T1000 (cell line): ENCODE data around the gene HOXA3.

Experiments
- DNase-seq: peaks from one replicate; lab custom pipeline; 2025; ENCODE audit warnings: mixed read lengths; lab: John Stamatoyannopoulos, UW

Gene HOXA3

DNA sequence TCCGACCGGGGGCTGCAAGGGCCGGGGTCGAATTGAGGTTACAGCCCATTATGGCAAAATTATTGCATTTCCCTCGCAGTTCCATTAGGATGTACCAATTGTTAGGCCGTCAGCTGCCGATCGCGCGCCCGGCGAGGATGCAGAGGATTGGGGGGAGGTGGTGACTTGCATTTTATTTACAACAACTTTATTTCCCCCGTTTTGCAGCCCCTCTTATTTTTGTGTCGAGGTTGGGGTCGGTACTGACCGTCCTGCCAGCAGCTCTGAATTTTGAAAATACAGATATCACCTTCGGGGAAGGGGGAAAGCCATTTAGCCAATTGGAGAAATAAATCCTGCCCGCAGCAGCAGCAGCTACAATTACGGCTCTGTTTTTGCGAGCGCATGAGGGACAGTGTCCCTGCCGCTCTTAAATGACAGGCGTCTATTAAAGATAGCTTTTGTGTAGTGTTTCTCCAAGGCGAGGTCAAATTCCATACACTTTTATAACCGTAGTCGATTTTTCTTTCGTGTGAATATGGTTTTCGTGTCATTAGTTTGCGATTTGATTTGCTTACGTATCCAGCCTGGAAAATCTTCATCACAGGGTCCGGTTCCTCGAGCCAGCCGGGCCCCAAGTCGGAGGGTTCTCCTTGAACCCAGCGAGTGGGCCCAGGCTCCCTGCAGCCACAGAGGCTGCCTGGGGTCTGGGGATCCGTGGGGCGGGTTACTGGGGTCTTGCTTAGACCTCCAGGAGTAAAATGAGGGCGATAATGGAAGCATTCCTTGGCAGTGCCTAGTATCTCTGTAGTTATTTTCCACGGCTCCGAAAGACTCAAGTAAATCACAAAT, 8.2 kb downstream of the HOXA3 start:
- DNase-seq: no peak

DNA sequence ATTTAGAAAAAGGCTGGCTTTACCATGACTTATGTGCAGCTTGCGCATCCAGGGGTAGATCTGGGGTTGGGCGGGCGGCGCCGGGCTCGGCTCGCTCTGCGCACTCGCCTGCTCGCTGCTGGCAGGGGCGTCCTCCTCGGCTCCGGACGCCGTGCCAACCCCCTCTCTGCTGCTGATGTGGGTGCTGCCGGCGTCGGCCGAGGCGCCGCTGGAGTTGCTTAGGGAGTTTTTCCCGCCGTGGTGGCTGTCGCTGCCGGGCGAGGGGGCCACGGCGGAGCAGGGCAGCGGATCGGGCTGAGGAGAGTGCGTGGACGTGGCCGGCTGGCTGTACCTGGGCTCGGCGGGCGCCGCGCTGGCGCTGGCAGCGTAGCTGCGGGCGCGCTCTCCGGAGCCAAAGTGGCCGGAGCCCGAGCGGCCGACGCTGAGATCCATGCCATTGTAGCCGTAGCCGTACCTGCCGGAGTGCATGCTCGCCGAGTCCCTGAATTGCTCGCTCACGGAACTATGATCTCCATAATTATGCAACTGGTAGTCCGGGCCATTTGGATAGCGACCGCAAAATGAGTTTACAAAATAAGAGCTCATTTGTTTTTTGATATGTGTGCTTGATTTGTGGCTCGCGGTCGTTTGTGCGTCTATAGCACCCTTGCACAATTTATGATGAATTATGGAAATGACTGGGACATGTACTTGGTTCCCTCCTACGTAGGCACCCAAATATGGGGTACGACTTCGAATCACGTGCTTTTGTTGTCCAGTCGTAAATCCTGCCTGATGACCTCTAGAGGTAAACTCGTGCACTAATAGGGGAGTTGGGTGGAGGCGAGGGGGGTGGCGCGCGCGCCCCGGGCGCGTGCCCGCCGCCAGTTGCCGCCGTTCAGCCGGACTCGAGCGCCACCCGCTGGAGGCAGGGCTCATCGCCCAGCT, 9.1 kb downstream of the HOXA3 start, which contains the start of gene HOXA5:
Gene HOXA5 (minus strand): TSS at position 659 of the 927 bp plus-strand sequence. CDS start 74 bp downstream, at position 585.
- peak; percentile 76 for DNase-seq

DNA sequence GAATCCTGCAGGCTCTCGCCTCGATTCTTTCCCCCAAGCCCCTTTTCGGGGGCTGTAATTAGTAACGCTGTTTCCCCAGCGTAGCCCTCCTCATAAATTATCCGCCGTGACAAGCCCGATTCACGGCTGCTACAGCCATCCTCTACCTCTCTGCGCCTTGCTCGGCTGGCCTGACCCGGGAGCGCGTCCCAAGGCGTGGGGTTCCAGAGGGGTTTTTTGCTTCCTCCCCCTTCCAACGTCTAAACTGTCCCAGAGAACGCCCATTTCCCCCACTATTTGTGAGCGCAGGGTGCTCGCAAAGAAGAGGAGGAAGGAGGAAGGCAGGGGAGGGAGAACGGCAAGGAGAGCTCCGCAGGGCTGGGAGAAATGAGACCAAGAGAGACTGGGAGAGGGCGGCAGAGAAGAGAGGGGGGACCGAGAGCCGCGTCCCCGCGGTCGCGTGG, 9.8 kb downstream of the HOXA3 start:
- no peak for DNase-seq

DNA sequence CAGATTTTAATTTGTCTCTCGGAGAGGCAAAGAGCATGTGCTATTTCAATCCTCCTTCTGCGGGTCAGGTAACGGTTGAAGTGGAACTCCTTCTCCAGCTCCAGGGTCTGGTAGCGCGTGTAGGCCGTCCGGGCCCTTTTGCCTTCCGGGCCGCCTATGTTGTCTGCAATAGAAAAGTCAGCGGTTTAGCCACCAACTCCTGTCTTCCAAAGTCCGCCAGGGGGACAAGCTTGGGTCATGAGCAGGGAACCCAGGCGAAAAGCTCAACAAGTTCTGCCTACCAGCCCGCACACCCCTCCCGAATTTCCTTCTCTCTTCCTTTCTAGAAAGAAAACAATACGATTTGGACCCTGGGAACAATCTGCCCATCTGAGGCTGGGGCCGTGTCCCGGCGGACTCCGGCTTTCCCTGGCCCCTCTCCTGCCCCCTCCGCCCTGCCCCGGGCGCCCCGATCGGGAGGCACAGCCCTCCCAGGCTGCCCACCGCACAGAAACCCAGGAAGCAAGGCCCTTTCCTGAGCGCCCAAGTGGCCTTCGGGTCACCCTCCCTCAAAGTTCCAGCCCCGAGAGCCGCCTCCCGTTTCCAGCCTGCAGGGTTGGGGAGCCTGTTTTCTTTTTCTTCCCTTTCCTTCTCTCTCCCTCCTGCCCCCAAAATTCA, 10.3 kb downstream of the HOXA3 start:
- no peak for DNase-seq

DNA sequence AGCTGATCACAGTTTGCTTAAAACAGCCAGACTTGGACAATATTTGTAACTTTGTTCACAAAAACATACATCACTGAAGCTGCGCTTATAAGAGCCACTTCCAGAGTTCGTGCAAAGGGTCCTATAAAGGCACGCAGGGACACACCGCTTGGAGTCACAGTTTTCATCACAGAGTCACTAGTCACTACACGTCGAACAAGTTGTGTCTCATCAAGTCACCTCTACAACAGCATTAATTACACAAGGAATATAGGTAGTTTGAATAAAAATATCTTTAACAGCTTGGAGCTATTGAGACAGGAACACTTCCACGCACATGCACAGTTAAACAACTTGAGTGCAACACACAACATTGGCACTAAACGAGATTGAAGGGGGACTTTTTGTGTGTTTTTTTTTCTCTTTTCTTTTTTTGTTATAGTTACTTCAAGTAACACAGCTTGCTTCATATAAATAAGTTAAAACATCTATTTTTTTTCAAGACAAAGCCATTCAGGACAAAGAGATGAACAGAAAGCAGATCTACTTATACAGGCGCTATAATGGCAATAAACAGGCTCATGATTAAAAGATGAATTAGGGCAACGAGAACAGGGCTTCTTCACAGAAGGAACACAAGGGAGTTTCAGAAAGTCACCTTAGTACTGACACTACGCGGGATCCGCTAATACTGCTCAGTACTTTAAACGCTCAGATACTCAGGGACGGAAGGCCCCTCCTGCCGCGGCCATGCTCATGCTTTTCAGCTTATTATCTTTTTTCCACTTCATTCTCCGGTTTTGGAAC, 11.1 kb downstream of the HOXA3 start:
- no peak for DNase-seq

DNA sequence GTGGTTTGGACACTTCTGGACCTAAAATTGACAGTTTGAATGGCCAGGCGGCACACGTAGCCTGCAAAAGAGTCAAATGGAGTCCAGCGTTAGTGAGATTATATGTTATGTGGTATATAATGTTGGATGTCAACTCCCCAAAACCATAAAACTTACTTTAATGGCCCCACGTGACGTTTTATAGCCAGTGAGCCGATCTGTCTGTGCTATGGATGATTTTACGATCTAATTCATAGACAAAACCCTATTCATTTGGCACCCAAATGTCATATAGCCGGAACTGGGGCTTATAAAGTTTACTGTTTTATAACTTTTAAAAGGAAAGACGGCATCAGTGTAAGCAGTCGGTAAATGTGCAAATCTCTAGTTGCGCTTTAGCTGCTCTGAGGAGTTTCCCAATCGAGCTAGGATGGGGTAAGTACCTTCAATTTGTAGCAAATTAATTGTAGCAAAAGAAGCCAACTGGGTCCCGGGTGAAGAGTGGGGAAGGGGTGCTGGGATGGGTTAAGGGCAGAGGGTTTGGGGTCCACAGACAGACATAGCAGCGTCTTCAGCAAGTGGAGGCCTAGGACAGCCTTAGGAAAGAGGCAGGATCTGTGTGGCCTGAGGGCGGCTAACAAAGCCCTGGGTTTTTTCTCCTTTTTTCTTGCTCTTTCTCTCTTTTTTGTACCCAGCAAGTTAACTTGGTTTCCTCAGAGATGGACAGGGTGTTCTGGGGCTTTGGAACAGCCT, 12.1 kb downstream of the HOXA3 start:
- no peak for DNase-seq

DNA sequence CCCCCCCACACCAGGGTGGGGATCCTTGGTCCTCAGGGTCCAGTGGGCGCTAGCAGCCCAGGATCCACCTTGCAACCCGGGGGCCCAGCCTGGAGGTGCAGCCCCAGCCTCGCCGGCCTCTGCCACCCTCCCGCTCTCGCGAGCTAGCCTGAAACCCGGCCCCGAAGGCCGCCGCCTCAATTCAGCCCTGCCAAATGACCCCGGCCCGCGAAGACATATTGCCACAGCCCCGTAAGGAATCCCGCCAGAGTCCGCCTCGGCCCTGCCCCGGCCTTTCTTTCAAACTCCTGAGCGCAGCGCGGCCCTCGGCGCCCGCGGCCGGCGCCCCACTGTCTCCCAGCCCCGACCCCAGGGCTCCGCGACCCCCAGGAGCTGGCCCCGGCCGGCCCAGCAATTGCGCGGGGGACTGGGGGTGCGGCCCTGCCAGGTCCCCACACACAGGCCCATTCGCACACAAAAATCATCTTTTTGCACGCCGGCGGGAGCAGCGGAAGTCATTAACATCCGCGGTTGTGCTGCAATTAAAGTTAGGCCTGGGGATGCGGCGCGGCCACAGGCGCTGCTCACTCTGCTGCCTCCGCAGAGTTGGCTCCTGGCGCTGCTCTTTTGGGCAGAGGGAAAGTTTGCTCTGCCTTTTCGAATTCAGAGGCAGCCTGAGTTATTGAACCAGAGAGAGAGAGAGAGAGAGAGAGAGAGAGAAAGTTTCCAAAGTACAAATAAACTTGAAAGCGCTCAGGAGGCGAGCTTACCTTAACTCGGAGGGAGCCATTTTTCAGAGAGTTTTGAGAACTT, 12.9 kb downstream of the HOXA3 start:
- DNase-seq: no peak

DNA sequence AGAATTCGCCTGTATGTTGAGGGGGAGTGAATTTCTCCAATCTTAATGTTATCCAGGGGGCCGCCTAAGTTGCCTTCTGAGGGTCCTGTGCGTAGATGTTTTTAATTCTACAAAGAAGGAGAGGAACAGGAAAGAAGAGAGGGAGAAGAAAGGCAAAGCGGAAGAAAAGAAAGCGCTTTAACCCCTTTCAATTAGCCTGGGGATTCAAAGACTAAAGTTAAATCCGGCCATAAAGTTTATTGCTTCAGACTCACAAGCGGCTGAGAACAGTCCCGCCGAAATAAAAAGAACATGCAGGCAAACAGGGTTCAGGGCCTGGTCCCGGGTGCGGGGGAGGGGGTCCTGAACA, 13.4 kb downstream of the HOXA3 start:
- DNase-seq: no peak

DNA sequence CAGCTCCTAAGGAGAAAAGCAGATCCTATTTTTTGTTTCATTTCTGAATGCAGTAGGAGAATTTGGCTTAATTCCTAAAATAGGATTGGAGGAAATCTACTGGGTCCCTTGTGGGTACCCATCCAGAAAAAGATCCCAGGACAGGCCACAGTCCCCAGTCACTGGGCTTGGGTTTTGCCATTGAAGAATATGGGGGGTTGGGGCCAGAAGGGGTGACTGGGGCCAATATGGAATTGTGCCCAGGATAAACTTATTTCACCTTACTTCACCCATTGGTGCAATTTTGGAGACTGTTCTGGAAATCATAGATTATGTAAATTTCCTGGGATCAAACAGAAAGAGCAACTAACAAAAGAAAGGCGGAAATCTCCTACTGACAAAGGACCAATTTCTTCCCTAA, 13.9 kb downstream of the HOXA3 start:
- DNase-seq: no peak

DNA sequence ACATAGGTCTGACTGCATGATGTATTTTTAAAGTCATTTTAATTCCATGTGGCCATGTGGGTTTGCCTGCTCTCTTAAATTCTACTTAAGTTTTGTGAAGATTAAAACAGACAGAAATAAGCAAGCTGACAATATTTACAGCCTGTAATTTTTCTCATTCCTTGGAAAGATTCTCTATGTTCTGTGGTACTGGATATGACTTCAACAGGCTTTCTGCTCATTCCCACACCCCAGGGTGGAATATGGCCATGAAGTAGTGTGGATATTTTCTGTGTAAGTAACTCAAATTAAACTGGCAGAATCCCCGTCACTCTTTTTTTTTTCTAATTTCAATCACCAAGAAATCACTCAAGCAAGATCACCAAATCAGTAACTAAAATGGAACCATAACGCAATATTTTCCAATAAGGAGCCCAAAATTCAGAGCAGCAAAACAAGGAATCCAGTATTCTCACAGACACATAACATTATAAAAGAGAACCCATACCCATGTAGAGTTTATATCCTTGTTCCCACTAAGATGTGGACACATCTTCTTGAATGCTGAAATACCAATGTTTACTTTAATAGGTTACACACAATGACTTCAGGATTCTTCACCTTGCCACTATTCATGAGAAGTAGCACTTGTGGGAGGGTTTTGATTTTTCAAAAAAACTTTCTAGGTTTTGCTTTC, 14.6 kb downstream of the HOXA3 start:
- no peak for DNase-seq

DNA sequence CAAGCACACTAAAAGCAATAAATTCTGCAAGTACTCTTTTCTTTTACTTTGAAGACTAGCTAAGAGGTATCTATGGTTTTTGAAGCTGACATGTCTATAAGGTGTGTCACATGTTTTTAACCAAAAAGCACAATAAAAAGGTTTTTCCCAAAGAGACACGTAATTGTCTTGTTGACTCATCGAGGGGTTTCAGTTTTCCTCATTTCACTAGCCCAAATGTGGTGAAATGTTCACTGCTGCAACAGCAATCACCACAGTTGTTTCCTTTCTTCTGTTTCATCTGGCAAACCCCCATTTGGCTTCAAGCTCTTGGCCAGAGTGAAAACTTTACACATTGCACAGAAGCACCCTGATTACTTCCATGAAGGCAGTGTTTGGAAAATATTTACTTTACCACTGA, 18.0 kb downstream of the HOXA3 start:
- DNase-seq: peak; percentile 5

DNA sequence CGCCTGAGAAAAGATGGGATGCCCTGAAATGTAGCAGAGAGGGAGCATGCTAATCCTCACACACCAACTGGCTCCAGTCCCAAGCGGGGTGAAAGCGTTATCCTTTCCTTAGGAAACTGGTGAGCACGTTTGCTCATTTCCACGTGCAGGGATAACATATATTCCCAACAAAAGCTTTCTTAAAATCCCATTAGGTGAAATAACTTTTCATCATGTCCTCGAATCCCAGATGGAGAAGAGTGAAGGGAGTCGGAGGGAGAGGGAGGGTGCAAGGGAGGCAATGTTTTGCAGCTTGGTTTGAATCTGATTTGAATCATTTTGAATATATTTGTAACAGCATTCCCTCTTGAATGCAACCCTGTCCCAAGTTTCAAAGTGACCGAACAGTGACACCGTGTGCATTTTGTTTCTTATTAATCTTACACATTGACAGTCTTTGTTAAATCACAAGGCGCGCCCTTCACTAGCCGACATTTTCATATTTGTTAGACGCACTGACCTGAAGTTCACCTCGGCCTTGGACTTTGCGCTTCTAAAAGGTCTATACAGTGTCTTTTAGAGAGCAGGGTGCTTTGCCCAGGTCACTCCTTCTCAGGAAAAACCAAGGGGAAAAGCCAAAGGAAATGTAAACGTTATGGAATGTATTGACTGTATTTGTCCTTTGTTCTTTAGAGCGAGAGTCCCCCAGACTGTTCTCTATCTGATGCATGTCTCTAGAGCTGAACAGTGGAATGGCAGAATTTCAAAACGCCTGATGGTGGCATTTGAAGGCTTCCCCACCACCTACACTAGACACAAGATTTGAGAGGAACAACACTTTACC, 18.8 kb downstream of the HOXA3 start:
- no peak for DNase-seq

DNA sequence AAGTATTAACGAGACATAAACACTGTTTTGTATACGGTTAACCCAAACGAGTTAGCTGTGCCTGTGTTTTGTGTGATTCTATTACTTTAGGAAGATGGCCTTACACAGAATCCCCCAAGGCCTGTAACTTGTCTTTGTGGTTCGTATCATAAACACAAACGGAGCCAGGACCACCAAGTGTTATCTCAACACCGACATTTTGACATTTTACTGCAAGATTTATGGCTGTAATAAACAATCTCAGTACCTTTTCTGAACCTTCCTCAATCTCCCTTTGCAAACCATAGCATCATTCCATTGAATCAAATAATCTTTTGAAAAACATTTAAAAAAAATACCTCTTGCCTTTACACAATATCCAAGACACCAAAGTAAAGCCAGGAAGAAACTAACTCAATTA, 19.4 kb downstream of the HOXA3 start:
- DNase-seq: no peak

DNA sequence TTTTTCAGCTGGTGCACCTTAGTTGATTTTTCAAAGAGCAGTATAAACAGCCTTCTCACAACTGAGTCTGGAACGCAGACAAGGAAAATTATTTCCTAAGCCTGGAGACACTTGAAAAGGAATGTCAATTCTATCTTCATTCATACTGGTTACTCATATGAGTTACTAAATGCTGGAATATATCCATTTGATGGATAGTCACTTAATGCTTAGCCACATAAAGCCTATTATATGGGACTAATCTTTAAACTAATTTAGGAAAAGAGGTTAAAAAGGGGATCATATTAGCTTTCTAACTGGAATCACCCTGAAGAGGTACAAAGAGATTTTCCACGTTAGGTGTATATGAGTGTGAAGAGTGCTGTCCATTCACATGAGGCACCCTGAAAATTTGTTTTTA, 20.2 kb downstream of the HOXA3 start:
- DNase-seq: no peak

DNA sequence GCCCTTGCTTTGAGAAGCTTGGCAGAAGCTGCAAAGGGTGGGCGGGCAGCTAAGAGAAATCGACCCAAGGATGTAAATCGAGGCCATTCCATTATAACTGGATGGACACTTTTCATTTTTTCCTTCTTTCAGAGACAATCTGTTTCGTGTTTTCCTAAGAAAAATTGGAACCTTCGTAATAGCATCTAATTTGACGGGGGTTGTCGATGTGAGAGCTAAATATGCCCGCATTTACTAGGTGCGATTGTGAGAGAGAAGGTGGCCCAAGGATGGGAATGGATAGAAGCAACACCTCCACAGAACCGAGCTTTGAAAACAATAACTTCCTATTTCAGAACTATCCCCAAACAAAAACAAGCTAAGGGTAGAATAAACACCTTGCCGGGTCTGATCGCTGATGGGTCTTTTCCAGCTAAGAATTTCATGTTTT, 21.0 kb downstream of the HOXA3 start:
- no peak for DNase-seq

DNA sequence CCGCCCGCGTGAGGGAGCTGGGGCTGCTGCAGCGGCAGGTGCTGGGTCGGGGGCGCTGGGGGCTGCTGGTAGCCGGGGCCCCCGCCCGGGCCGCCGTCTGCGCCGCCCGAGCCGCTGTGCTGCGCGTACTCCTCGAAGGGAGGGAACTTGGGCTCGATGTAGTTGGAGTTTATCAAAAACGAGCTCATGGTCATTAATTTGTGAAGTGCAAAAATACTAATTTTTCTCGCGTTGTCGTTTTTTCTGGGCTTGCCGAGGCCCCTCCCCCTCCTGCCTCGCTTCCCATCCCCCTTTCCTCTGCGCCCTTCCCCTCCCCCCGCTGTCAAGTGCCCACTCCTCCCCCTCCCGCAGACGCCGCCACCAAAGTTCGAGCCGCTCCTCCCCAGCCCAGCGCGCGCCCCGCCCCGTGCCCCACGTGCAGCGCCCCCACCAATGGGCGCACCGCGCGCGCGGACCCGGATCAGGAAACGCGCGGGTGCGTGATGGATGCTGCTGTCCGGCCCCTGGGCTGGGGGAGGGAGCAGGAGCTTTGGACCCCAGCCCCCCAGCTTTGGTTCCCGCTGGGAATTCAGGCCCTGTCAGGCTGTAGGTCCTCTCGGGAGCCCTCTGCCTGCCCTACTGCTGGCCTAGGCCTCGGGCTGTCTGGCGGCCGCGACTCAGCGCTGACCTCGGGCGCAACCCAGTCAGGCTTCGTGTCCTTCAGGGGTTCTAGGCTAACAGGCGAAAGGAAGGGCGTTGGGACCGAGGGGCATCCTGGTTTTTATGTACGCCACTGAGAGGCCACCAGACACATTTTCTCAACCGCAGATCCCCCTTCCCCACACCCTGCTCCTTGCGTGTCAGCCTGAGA, 21.6 kb downstream of the HOXA3 start, which contains the start of gene HOXA4:
Gene HOXA4 (minus strand): TSS at position 218 of the 850 bp plus-strand sequence. CDS start 24 bp downstream, at position 194.
- DNase-seq: peak; percentile 73
